GM19023 (cell line): Measurements from ENCODE around the gene TTC36.
"Not testable (repeated sequence)": the region's sequence is repeated elsewhere in the genome, so short reads cannot be mapped to it uniquely, and the experiment has no call there.

Experiments used
- ATAC-seq: cut with Tn5 transposase; IDR thresholded peaks from one replicate; pipeline ENCODE4 v1.9.1; 2021; ENCODE audit warnings: mild to moderate bottlenecking, moderate library complexity; ENCODE audit not compliant: unreplicated experiment

Gene TTC36

GRCh38 chr11:118574636-118575035 is 47.4 kb downstream of the TTC36 start:
- ATAC-seq: no peak

GRCh38 chr11:118577995-118578394 is 50.7 kb downstream of the TTC36 start:
- not testable (repeated sequence) for ATAC-seq
